Amniotic stem cell (primary cell): Measurements from ENCODE around the gene P2RX7.

Experiments used
- DNase-seq: peaks from one replicate; lab custom pipeline; 2025; lab: John Stamatoyannopoulos, UW

Gene P2RX7

GRCh38 chr12:121132601-121133481 is at the start of gene P2RX7:
P2RX7 (plus strand) TSS chr12:121132876; CDS start chr12:121132971, 95 bp downstream.
- no peak for DNase-seq

DNA sequence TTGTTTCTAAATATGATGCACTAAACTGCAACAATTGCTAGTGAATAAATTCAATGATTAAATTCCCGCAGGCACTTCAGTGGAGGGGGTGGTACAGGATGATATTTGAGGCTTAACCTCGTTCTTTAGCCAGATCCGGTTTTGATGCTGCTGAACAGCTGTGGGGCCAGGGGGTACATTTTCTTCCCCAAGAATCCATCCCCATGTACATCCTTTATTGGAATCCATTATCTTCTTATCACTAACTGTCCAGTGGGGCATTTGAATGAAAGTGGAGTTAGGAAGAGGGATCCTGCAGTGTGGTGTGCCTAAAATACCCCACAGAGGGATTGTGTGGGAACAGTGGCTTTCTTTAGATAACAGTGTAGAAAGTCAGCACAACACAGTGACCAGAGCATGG is 48.4 kb upstream of the P2RX7 start:
- no peak for DNase-seq

GRCh38 chr12:121085069-121085468 is 47.6 kb upstream of the P2RX7 start:
- no peak for DNase-seq

- no peak for DNase-seq
These were observed 46.9 kb upstream of the P2RX7 start for GRCh38 chr12:121085506-121086353.

GRCh38 chr12:121086781-121087295 is 45.8 kb upstream of the P2RX7 start:
- DNase-seq: no peak

- DNase-seq: no peak
These were observed 45.0 kb upstream of the P2RX7 start for GRCh38 chr12:121087467-121088194.

DNA sequence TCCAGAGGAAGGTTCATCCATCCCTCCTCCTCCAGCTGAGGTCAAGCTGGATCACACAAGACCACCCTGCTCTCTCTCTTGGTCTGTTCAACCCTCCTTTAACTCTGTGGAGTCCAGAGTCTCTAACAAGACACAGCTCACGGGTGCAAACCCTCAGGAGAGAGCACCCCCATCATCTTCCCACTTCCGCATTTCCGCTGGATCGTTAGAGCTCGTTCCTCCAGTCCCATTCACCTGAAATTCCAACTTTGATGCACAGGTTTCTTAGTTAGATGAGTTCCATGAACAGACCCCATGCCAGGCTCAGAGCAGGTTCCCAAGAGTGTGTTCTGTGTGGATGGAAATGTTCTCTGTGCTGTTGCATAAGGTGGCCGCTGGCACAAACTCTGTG is 44.5 kb upstream of the P2RX7 start:
- no peak for DNase-seq

DNA sequence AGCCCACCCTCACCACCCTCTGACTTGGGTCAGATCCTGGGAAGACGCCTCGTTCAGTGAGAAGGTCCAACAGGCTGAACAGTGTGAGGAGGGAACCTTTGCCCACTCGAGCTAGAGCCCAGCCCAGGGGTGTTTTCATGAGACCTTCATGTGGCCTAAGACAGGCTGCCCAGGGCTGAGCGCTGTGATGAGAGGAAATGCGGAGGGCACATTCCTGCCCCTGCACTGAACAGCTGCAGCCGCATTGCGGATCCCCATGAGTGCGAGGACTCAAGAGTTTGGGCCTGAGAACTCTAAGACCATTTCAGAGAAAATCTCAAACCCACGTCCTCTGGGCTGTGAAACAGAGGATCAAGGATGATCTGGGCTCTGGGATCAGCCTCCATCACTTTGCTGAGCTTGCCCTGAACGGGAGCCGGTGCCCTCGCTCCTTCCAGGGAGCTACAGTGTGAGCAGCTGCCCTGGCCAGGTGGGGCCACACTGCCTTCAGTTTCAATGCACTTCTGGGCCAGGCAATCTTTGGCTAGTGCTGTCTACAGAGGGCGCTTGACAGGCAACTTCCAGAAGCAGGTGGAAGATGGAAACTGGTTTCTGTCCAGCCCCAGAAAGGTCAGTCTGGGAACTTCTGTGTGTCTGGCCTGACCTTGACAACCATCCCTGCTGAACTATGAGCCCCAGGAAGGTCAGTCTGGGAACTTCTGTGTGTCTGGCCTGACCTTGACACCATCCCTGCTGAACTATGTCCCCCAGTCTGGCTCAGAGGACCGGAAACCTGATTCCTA is 43.5 kb upstream of the P2RX7 start:
- DNase-seq: no peak

- no peak for DNase-seq
These were observed 42.8 kb upstream of the P2RX7 start for GRCh38 chr12:121089813-121090430.

GRCh38 chr12:121090586-121091514 is 41.8 kb upstream of the P2RX7 start:
- DNase-seq: no peak

DNA sequence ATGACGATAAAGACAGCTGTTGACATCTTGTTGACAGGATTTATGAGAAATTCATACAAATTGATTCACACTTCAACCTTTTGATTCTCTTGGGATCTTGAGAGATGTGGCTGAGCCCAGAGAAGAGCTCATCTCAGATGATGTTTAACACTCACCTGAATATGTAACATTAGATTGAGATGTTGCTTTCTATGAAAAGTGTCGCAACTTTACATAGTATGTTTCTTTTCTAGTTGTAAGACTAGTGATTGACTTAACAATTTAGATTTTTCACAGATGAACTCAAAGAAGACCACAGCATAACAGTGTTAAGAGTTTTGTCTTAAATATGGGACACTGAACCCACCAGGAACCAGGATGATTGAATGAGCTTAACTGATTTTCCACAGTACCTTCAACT is 40.6 kb upstream of the P2RX7 start:
- DNase-seq: no peak

DNA sequence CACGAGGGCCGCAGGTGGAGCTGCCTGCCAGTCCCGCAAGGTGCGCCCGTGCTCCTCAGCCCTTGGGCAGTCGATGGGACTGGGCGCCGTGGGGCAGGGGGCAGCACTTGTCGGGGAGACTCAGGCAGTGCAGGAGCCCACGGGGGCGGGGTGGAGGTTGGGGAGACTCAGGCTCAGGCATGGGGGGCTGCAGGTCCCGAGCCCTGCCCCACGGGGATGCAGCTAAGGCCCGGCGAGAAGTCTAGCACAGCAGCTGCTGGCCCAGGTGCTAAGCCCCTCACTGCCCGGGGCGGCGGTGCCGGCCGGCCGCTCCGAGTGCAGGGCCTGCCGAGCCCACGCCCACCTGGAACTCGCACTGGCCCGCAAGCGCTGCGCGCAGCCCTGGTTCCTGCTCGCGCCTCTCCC is 39.2 kb upstream of the P2RX7 start:
- DNase-seq: no peak

- DNase-seq: peak; percentile 50
These were observed 37.0 kb upstream of the P2RX7 start for GRCh38 chr12:121095544-121096198.

DNA sequence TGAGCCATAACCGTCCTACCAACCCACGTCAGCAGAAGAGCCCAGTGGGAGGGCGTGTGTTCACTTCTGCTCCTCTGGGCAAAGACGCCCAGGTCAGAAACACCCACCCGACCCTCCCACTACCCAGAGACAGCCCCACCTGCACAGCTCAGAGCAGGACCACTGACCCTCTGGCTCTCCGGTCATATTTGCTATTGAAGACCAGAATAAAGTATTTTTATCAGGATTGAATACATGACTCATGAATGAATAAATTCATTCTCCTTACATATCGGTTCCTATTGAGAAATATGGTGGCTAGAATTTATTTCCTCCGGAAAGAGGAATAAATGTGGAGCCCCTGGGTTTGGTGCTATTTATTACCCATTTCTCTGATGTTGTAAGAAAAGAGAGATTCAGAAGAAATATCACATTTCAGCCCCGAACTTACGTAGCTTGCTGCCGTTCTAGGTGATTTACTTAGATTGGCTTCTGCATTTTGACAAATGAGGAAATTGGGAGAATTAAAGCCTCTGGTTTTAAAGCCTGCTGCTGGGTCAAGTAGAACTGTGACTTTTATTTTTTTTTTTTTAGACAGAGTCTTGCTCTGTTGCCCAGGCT is 36.4 kb upstream of the P2RX7 start:
- no peak for DNase-seq

DNA sequence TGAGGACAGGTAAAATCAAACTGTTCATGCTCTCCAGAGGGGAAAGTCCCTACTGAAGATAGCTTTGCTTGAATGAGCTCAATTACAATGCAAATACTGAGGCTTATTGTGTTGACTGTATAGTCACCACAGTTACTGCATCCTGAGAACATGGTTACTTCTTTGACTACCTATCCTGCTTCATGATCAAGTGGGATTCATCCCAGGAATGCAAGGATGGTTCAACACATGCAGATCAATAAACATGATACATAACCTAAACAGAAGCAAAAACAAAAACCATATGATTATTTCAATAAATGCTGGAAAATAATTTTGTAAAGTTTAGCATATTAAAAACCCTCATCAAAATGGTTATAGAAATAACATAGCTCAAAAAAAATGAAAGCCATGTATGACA is 32.9 kb upstream of the P2RX7 start:
- no peak for DNase-seq

DNA sequence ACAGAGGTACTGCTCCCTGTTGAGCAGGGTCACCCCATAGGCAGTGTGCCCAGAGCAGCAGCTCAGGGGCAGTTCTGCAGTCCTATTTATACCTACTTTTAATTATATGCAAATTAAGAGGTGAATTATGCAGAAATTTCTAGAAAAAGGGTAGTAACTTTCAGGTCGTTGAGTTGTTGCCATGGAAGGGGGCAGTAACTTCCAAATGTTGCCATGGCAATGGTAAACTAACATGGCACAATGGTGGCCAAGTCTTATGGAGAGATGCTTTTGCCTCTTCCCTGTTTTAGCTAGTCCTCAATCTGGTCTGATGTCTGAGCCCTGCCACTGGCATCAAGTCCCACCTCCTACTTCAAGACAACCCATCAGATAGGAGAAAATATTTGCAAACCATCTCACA is 30.4 kb upstream of the P2RX7 start:
- no peak for DNase-seq

GRCh38 chr12:121107681-121108080 is 25.0 kb upstream of the P2RX7 start:
- no peak for DNase-seq

DNA sequence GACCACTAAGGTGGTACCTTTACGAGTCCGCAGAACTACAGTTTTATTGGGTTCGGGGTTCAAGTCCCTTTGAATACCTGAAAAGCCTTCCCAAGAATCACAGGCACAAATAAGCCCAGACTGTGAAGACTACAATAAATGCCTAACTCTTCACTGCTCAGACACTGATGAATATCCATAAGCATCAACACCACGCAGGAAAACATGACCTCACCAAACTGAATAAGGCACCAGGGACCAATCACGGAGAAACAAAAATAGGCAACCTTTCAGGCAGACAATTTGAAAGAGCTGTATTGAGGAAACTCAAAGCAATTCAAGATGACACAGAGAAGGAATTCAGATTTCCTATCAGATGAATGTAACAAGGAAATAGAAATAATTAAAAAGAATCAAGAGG is 24.2 kb upstream of the P2RX7 start:
- no peak for DNase-seq
